ENCODE data around the gene ADGRV1.

DNA sequence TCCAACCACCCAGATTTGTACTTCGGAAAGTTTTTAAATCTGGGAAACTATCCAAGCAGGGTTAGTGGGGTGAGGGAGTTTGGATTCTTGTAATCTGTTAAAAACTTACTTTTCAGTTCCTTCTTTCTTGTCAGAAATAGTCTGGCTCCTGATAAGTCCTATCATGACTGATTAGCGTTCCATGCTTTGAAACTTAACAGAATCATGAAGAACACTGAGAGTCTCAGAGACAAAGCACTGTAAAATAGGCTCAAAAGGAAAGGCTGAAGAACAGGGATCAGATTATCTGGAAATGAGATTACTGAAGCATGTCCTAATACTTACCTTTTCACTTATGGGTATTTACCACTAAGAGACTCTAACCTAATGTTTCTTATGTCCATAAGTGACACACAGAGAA is 582.1 kb downstream of the ADGRV1 start:
- no peak for TF ChIP-seq ZNF274 (IDR thresholded peaks at IDR 0.05; ENCODE audit: low read depth, low read length)
- no peak for TF ChIP-seq SUZ12 (IDR thresholded peaks at IDR 0.05; ENCODE audit: extremely low read depth, insufficient read depth, insufficient read length)
- no peak for TF ChIP-seq YY1 (IDR thresholded peaks at IDR 0.05; ENCODE audit: insufficient read depth, insufficient read length)
